ENCODE data around the gene EPAS1.

DNA sequence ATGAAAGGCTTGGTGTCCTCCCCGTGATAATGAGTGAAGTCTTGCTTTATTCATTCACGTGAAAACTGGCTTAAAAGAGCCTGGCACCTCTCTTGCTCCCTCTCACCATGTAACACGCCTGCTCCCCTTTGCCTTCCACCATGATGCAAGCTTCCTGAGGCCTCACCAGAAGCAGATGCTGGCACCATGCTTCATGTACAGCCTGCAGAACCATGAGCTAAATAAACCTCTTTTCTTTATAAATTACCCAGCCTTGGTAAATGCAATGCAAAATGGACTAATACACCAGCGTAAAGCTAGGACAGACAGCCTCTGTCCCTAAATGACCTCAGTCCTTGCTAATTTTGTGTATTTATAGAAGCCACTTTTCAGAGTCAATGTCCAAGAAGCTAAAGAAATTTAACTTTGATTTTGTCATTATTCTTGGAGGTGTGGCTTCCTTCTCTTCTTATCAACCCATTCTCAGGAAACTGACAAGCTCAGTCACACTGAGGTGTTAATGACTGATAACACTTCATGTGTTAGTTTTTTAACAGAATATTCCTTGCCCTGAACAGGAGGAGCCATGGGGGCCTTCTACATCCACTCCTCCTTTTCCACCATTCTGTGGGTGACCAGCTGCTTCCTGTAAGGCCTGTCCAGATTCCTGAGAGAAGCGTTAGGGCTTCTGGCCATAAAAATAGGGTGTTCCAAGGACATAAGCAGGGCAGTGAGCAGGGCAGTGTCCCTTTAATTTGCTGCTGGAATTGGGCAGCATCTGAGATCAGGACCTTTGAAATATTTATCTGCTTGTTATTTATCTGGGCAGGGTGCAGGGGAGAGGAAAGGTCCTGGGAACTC lies 38.0 kb upstream of the EPAS1 start:
- TF ChIP-seq POLR2A (IDR thresholded peaks at IDR 0.05; ENCODE audit: low read length) (no peak), GATA1 (IDR thresholded peaks at IDR 0.05; ENCODE audit: low read depth, low read length) (no peak)

Data from erythroblast (primary cell).